Stimulated activated CD8-positive, alpha-beta memory T cell treated with anti-CD3 and anti-CD28 coated beads, Interleukin-15, amount 100 ng/mL, for 48 hours (primary cell): Measurements from ENCODE around the gene SH3GL1.

Source experiments
- DNase-seq, 2 donors: peaks; one replicate each; pipeline ENCODE4 v3.0.0-alpha.2; 2020; ENCODE audit warnings: low read depth in 2 of 2

Gene SH3GL1

DNA sequence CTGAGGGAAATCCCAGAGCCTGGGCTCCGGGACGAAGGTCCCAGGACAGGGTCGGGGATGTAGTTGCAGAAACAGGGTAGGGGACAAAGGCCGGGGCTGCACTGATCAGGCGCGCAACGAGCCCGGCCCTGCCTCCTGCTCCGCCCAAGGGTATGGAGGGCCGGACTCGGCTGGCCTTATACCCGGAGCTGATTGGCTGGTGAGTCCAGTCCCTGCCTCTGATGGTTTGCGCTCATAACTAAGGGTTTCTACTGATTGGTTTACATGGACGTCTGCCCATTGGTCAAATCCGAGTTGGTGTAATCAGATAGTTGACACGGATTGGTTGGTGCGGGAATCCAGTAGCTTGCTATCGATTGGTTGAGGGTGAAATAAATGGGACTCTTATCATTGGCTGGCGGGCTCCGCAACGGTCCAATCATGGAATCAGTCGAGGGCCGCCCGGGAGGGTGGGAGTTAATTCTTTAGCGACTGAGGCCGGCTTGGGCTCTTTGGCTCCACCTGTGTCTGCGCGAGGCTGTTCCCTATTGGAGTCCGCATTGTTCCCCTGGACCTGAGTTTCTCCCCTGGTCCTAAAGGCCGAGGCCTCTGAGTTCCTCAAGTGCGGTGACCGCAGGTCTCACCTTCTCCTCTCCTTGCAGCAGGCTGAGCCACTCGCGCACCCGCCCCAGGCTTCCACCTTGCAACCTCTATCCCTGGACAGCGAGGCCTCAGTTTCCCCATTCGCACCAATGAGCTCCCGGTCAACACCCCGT lies 57.6 kb downstream of the SH3GL1 start:
- DNase-seq = peak; percentile 88 to 90

DNA sequence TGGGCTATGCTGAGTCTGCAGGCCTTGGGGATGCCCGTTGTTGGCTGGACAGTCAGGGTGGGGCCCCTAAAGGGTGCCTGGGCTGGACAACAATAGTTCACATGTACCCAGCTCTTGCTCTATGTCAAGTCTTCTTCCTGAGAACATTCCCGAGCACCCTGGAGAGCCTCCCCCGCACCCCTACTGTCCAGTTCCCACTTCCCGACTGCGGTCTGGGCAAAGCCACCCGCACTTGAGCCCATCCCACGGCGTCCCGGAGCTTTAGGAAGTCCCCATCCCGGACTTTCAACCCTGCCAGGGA lies 58.1 kb downstream of the SH3GL1 start:
- DNase-seq = no peak

DNA sequence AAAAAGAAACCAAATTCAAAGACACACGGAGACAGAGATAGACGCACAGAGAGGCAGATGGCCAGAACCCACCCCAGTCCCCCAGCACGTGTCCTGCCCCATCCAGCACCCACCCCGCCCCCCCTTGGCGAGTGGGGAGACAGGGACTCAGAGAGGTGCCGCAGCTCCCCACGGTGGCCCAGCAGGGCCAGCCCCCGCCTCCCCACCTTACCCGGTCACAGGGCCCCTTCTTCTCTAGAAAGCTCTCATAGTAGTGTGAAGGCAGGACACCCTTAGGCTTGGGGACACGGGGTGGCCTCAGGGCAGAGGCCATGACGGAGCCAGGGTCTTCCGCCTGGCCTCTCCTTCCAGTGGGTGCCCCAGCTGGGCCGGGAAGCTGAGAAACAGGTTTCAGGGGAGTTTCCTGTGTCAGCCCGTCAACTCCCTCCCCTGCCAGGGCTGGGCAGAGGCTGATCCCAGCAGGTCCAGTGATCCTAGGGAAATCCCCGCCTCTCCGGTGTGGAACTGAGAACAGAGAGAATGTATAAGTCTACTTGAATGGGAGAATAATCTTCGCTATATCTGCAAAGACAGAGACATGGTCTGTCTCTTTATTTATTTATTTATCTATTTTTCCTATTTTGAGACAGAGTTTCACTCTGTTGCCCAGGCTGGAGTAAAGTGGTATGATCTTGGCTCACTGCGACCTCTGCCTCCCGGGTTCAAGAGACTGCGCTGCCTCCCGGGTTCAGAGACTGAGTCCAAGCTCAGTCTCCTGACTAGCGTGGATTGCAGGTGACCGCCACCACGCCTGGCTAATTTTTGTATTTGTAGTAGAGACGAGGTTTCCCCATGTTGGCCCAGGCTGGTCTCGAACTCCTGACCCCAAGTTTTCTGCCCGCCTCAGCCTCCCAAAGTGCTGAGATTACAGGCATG lies 61.6 kb downstream of the SH3GL1 start, which contains the start of gene STAP2:
Gene STAP2 (minus strand): TSS at position 387 of the 915 bp plus-strand sequence. CDS start 74 bp downstream, at position 313.
- DNase-seq = no peak

DNA sequence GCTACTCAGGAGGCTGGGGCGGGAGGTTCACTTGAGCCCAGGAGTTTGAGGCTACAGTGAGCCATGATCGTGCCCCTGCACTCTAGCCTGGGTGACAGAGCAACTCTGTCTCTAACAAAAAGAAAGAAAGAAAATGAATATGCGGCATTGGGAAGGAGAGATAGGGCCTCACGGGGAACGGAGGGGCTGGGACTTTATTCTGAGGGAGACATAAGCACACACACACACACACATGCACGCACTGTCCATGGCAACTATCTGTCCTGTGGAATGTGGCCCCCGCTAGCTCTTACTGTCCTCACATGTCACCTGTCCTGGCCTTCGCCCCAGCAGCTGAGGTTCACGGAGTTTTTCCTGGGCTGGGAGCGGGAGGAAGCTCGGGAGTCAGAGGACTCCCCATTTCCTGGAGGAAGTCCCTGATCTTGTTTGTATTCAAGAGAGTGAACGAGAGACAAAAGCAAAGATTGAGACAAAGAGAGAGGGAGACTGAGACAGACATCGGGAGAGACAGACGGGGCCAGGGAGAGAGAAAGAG lies 62.4 kb downstream of the SH3GL1 start:
- DNase-seq = no peak

DNA sequence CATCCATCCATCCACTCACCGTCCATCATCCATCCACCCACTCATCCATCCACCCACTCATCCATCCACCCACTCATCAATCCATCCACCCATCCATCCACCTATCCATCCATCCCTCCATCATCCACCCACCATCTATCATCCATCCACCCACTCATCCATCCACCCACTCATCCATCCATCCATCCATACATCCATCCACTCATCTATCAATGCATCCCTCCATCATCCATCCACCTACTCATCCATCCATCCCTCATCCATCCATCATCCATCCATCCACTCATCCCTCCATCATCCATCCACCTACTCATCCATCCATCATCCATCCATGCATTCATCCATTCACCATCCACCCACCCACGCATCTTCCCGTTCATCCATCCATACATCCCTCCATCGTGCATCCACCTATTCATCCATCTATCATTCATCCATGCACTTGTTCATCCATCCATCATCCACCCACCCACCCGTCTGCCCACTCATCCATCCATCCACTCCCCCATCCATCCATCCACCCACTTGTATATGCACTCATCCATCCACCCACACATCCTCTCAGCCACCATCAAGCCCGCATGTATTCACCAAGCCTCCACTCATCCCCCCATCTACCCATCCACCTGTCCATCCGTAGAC lies 65.3 kb downstream of the SH3GL1 start:
- DNase-seq = no peak

DNA sequence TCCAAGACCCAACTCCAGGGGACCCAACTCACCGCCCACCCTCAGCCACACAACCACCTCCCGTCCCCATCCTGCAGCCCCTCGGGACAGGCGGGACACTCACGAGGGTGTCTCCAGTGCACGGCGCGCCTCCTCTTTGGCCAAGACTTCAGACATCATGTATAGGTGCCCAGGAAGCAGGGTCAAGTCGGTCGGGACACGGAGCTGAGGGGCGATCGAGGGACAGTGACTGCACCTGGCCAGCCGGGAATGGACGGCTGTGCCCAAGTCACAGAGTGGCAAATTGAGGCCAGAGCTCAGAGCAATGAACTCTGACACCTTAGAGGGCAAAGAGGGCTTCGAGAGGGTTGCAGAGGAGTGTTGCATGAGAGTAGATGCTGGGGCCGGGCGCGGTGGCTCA lies 70.5 kb downstream of the SH3GL1 start:
- no peak for DNase-seq

DNA sequence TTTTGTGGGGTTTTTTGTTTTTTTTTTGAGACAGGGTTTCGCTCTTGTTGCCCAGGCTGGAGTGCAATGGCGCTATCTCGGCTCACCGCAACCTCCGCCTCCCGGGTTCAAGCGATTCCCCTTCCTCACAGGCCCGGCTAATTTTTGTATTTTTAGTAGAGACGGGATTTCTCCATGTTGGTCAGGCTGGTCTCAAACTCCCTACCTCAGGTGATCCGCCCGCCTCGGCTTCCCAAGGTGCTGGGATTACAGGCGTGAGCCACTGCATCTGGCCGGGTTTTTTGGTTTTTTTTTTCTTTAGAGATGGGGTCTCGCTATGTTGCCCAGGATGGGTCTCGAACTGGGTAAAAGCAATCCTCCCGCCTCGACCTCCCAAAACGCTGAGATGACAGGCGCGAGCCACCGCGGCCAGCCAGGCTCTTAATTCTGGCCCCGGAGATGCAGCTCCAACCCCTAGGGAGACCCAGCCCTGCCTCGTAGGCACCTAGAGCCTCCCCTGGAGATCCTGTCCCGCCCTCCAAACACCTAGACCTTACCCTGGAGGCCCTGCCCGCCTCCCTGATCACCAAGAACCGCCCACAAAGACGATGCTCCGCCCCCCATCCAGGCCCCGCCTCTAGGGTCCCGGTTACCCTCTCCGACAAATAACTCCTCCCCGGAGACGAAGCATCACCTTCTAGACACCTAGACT lies 71.2 kb downstream of the SH3GL1 start:
- DNase-seq = peak in 1 of 2 donors; percentile 47

DNA sequence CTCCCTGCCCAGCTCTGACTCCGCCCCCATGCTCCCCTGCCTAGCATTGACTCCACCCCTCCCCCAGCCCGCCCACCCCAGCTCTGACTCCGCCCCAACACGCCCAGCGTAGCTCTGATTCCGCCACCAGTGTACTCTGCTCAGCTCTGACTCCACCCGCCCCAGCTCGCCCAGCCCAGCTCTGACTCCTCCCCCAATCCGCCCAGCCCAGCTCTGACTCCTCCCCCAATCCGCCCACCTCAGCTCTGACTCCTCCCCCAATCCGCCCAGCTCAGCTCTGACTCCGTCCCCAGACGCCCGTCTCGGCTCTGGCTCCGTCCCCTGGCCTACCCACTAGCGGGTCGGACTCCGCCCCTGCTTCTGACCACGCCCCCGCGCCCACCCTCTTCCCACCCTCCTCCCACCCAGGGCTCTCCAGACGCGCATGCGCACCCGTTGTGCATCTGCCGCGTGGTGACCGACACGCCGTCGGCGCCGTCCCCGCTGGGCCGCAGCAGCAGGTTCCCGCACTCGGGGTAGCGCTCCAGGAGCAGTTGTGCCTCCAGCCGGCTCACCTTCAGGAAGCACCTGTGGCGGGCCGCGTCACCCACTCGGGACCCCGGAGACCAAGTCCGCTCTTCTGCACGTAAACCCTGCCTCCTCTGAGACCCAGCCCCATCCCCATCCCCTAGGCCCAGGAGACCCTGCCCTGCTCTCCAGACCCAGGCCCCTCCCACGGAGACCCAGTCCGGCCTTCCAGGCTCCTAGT lies 71.9 kb downstream of the SH3GL1 start:
- DNase-seq = peak; percentile 91 to 97

DNA sequence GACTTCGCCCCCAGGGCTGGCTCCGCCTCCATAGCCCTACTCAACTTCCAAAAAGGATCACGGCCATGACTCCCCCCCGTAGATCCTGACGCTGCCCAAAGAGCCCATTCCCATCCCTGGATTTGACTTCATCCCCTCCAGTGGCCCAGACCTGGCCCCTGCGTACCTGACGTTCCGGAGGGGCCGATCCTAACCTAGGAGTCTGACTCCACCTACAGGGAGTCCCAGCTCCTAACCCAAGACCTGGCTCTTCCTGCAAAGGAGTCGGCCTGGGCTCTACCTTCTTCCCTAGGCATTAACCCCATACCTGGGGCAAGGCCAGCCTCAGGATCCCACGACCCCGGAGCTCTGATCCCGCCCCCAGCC lies 72.5 kb downstream of the SH3GL1 start:
- no peak for DNase-seq

DNA sequence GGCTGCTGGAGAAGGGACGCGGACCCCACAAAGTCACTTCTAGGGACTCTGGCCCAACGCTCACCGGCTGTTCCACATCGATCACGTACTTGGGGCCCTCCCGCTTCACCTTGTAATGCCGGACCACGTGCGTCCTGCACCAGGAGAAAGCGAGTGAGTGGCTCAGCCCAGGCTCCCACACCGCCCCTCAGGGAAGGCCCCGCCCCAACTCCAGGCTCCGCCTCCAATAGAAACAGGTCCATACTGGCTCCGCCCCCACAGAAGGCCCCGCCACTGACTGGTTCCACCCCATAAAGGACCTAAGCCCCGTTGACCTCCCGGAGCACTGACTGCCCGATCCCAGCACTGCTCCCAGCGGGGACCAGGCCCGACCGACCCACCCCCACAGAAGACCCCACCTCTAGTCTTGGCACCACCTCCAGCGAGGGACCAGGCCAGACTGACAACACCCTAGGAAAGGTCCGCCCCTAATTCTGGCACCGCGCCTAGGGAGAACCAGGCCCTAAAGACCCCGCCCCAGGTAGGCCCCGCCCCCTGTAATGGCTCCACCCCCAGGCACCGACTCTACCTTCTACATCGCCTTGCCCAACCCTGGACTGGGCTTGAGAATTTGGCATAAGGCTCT lies 73.0 kb downstream of the SH3GL1 start:
- DNase-seq = peak; percentile 57 to 82

DNA sequence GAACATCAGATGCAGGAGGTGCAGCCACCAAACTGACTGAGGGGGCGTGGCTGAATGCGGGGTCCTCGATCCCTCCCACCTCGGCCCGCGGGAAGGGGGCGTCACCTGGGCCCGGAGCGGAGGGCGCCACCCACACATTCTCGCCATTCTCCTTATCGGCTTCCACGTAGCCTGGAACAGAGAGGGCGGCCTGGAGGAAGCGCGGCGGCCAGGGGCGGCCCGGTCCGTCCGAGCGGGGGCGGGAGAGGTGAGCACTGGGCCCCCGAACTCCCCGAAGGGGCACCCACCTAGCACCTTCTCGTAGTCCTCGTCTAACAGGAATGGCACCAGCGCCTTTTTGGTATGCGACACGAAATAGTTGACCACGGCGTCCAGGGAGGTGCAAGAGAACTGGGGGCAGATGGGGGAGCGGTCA lies 73.5 kb downstream of the SH3GL1 start:
- no peak for DNase-seq

DNA sequence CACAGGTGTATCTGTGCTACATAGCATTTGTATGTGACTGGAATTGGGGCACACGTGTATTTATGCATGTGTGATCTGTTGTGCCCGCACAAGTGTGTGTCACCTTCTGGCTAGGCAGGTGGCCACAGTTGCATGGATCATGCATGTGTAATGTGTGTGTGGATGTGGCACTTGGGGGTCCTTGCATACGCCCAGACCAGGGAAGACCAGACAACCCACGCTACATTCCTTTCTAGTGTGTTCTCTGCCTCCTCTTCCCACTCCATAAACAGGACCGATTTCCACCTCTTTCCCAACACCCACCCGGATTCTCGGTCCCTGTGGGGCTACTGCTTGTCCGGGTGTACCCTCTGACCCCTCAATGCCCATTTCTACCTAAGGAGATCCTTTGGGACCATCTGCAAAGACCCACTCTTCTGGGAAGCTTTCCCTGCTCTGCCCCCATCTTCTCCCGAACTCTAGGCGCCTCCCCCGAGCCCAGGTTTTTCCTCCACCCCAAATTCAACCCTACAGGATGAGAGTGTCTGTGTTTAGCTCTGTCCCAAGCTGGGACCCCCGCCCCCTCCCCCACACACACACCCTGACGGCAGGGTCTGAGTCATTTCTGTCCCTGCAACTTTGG lies 74.0 kb downstream of the SH3GL1 start:
- DNase-seq = no peak

DNA sequence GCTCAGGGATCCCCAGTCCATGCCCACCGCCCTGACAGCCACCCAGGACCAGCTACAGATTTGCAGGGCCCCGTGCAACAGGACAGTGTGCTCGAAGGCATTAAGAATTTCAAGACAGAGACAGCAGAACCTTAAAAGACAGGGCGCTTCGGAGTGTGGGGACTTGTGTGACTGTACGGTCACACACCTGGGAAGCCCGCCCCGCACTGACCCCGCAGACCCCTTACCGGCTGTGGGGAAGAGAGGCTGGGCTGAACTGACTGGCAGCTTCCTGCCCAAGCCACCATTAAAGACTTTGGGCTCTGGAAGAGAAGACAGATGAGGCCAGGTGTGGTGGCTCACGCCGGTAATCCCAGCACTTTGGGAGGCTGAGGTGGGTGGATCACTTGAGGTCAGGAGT lies 76.1 kb downstream of the SH3GL1 start:
- no peak for DNase-seq

DNA sequence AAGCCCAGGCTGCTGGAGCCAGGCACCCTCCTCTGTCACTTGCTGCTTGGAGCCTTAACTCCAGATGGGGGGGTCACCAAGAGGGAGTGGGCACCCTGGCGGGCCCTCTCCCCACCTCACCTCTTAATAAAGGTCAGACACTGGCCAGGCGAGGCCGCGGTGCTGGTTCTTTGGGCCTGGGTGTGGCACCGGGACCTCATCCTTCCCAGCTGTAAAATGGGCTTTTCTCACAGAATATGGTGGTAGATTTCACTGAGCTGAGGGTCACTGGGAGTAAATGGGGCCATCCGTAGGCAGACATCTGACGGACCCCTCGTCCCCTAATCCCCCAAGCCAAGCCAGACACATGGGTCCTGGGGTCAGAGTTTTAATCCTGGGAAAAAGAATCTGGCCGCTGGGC lies 76.7 kb downstream of the SH3GL1 start:
- no peak for DNase-seq

DNA sequence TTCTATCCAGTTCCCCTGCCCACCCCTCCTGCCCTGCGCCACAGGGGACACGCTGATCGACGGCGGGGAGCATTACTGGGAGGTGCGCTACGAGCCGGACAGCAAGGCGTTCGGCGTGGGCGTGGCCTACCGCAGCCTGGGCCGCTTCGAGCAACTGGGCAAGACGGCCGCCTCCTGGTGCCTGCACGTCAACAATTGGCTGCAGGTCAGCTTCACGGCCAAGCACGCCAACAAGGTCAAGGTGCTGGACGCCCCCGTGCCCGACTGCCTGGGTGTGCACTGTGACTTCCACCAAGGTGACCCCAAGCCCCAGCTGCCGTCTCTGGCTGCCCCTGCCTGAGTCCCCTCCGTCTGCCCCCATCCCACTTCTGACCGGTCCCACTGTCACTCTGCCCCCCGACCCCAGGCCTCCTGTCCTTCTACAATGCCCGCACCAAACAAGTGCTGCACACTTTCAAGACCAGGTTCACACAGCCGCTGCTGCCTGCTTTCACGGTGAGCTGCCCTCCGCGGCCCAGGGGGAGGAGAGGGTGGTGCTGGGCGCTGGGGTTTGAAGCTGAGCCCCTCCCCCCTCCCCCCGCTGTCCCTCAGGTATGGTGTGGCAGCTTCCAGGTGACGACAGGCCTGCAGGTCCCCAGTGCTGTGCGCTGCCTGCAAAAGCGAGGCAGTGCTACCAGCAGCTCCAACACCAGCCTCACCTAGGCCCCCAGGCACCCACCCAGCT lies 77.2 kb downstream of the SH3GL1 start:
- DNase-seq = no peak

DNA sequence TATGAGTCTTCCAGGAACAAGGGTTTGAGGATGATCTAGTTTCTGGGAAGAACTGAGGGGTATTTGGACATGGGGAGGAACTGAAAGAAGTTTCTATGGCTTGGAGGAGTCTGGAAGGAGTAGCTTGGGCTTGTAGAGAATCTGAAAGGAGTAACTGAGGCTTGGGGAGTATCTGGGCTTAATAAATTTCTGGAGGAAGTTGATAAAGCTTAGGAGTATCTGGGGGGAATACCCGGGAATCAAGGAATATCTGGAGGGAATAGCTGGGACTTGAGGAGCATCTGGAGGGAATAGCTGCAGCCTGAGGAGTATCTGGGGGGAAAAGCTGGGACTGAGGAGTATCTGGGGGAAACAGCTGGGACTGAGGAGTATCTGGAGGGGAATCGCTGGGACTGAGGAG lies 79.9 kb downstream of the SH3GL1 start:
- no peak for DNase-seq

DNA sequence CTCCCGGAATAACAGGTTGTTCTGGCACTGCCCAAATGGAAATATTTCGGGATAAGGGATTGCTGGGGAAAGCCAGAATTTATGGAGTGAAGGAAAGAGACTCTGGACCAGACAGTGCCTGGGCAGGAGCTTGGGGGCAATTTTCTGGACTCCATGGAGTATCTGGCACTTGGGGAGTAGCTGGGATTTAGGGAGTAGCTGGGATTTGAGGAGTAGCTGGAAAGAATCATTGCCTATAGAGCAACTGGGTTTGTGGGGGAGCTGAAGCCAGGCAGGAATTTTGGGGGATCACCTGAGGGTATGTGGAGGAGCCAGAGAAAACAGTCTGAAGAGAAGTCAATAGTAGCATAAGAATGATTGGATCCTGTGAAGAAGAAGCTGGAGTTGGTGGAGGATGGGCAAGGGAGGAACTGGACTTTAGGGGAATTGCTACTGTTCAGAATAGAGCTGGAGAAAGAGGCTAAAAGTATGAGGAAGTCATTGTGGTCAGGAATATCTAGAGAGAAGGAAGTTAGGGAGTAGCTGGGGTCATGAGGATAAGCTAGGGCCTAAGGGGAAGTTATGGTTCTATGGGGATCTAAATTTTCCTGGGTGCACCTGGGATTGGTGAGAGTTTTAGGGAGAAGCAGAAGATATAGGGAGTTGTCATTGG lies 81.2 kb downstream of the SH3GL1 start:
- no peak for DNase-seq

DNA sequence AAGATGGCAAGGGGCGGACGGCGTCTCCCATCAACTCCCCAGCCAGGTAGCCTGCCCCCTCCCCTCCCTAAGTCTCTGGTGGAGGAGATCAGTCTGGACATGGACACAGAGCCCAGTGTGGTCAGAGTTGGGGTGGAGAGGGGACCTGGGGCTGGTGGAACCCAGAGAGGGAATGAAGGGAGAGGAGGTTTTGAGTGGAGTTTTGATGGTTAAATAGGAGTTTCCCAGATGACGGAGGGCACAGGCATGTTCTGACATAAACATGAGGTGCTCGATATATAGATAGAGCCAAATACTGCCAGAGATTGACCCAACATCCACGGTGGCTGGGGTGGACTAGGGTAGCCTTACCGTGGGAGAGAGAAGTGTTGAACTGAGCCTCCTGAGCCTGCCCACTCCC lies 81.9 kb downstream of the SH3GL1 start:
- no peak for DNase-seq

DNA sequence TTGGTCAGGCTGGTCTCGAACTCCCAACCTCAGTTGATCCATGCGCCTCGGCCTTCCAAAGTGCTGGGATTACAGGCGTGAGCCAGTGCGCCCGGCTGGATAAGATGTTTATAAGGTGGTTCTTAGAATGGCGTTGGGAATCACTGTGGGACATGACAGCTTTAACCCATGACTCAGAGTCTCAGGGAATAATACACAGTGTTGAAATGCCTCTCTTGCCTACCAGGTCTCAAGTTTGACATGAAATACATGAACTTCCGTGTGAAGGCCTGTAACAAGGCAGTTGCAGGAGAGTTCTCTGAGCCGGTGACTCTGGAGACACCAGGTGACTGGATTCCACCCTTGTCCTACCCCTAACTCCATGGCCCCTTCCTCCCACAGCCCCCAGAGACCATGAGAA lies 83.4 kb downstream of the SH3GL1 start:
- DNase-seq = no peak
